HuH-7 (cell line): ENCODE data around the gene DST.

ENCODE experiments used
- DNase-seq: peaks from one replicate; pipeline ENCODE4 v3.0.0; 2011; ENCODE audit warnings: low spot score

DST gene

GRCh38 chr6:56434606-56435005, 208.1 kb downstream of the DST start:
- DNase-seq = no peak

- no peak for DNase-seq
Observed at GRCh38 chr6:56433119-56433518, 209.6 kb downstream of the DST start.

DNA sequence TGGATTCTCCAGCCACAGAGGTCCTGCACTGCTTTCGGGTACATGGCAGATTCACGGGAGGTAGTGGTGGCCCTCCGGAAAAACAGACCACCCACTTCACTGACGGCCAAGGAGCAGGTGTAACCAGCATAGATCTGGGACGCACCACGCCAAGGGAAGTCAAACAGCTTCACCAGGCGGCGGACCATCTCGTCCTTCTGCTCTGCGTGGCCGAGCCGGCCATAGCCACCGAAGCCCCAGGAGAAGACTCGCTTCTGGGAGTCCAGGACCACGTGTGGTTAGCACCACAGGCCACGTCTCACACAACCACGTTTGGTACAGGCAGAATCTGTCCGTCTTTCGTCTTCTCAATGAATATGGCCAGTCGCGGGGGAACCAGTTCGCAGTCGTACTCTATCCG, 210.5 kb downstream of the DST start:
- no peak for DNase-seq

- no peak for DNase-seq
Observed at GRCh38 chr6:56430629-56431600, 211.8 kb downstream of the DST start.

DNA sequence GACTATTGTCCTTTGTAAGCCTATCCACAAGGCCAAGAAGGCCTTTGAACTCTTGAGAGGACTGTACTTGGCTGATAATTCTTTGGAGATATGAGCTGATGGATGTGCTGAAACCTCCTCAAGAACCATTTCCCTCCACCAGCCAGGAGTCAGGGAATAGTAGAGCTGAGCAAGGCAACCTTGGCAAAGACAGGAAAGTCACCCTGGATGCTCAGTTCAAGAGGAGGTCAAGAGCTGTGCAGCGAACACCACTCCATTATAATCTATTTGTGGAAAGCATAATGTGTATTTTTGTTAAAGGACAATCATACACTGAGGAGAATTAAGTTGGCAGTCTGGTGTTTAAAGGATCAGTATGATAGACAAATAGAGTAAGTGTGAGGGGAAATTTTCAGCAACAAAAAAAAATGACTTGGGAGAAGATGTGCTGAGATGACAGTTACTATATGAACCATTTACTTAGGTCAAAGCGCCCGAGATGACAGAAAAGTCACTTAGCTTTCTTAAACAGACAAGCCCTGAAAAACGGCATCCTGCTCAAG, 218.1 kb downstream of the DST start:
- no peak for DNase-seq

DNA sequence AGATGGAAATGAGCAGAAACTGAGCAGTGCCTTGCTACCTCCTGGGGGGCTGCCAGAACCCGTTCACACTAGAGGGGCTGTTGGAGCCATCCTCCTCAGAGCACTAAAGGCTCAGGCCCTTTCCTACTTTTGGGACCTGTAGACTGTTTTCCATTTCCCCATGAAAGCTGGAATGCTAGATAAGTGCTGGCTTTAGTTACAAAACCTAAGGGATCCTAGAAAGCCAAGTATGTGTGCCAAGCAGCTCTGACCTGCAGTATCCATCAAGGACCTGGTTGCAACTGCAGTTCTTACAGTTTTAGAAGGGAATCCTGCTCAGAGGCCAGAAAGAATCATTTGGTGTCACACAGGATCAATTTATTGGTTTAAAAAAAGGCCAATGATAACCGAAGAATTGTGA, 218.6 kb downstream of the DST start:
- no peak for DNase-seq

DNA sequence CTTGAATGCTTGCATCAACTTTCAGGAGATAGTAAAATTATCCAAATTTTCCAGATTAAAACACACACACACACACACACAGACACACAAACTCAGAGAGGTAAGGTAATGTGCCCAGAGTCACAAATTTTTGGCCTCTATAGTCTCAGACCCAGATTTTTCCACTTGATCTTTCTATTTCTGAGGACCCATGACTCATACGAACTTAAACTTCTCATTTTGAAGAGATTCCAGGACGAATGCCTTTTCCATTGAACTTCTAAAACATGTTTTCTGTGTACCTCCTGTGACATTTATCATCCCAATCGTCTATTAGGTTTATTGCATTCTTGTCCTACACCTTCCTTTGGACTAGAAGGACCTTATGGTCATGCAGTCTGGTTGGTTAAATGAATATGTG, 222.4 kb downstream of the DST start:
- no peak for DNase-seq

GRCh38 chr6:56419191-56419590, 223.5 kb downstream of the DST start:
- no peak for DNase-seq

- DNase-seq = no peak
Observed at GRCh38 chr6:56417823-56418222, 224.9 kb downstream of the DST start.

DNA sequence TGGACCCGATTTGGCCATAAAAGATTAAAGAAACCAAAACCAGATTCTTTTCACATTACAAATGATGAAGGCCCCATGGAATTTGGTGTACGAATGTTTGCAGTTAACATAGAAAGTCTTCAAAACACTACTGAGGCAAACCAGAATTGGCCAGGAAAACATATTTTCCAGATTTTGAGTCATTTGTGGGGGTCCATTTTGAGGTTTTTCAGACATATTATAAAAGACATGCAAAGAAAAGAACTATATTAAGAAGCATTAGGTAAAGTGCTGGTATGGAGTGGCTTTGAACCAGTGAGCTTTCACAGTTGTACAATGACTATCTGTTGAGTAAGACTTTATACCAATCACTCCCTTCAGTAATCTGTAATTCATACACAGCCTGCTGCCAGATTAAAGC, 226.4 kb downstream of the DST start:
- no peak for DNase-seq

GRCh38 chr6:56408976-56409375, 233.7 kb downstream of the DST start:
- DNase-seq = no peak
